A673 (cell line): ENCODE results near the gene SATB2. TPM values are rescaled to one million over a fixed set of nuclear protein-coding genes. Genes with fewer than 3 reads are reported as not detected.

Source experiments
- BruUV-seq: library from RNA; stranded (reverse); fragments of 400-500 nt; replicated peaks from 2 replicates; lab custom pipeline; 2021; lab: Mats Ljungman, UMichigan
- CTCF ChIA-PET: fragments of 300-600 bp; sonication (Branson Sonifier 250); formaldehyde crosslinking; loops from one replicate; lab custom pipeline; 2022; ENCODE audit warnings: antibody characterized with exemption; lab: Charles Lee
- POLR2A ChIA-PET: fragments of 300-600 bp; sonication (Branson Sonifier 250); formaldehyde crosslinking; loops from one replicate; lab custom pipeline; 2022; ENCODE audit warnings: antibody characterized with exemption; ENCODE audit not compliant: low non-redundant PET; lab: Charles Lee
- DNase-seq: peaks from one replicate; pipeline ENCODE4 v3.0.0-alpha.2; 2015; ENCODE audit warnings: low spot score
- H3K27ac ChIP-seq: fragments of 200-600 bp; sonication (generic); 2 replicates; pipeline ENCODE4 v1.5.1; 2016; ENCODE audit warnings: mixed run types, low read depth, mild to moderate bottlenecking, mixed read lengths, antibody characterized with exemption, low read length; ENCODE audit not compliant: poor library complexity, severe bottlenecking
- H3K27me3 ChIP-seq: fragments of 200-600 bp; sonication (generic); replicated peaks from 2 replicates; pipeline ENCODE4 v1.6.1; 2017; ENCODE audit warnings: mixed run types, low read depth, mild to moderate bottlenecking, mixed read lengths, antibody characterized with exemption, low read length; ENCODE audit not compliant: insufficient read depth, poor library complexity
- H3K36me3 ChIP-seq: fragments of 200-600 bp; sonication (generic); 2 replicates; pipeline ENCODE4 v1.6.1; 2016; ENCODE audit warnings: mixed run types, mild to moderate bottlenecking, mixed read lengths, antibody characterized with exemption, low read length; ENCODE audit not compliant: insufficient read depth, poor library complexity, severe bottlenecking
- H3K4me1 ChIP-seq: fragments of 200-600 bp; sonication (generic); 2 replicates; pipeline ENCODE4 v1.6.1; 2017; ENCODE audit warnings: mixed run types, mild to moderate bottlenecking, mixed read lengths, antibody characterized with exemption, low read length; ENCODE audit not compliant: insufficient read depth, poor library complexity, severe bottlenecking
- H3K4me3 ChIP-seq: fragments of 200-600 bp; sonication (generic); 2 replicates; pipeline ENCODE4 v1.5.1; 2016; ENCODE audit warnings: low read depth, mixed run types, mild to moderate bottlenecking, mixed read lengths, low read length; ENCODE audit not compliant: poor library complexity, severe bottlenecking
- H3K9me3 ChIP-seq: fragments of 200-600 bp; sonication (generic); 2 replicates; pipeline ENCODE4 v1.6.1; 2016; ENCODE audit warnings: mixed run types, low read depth, mild to moderate bottlenecking, mixed read lengths, antibody characterized with exemption, low read length; ENCODE audit not compliant: poor library complexity, severe bottlenecking
- CTCF ChIP-seq: fragments of 300-800, 200-600 bp; sonication (generic); conservative IDR thresholded peaks from 2 replicates; pipeline ENCODE4 v1.5.1; 2017; ENCODE audit warnings: low read depth, mild to moderate bottlenecking, antibody characterized with exemption, low read length, moderate library complexity, mixed read lengths
- EZH2 ChIP-seq: fragments of 200-600 bp; sonication (generic); IDR thresholded peaks from 2 replicates; pipeline ENCODE4 v1.6.1; 2017; ENCODE audit warnings: borderline replicate concordance, low read depth, mild to moderate bottlenecking, mixed read lengths, antibody characterized with exemption, low read length; ENCODE audit not compliant: poor library complexity, severe bottlenecking
- intact Hi-C: fragments of 100-400 bp; cut with micrococcal nuclease; formaldehyde crosslinking; loops from one replicate; pipeline ENCODE4 v1.10.0; 2022; ENCODE audit not compliant: unreplicated experiment
- total RNA-seq: library from RNA; stranded (reverse); gene quantifications from 2 replicates; pipeline ENCODE4 v1.2.3, GENCODE V29; 2021

Gene SATB2
- total RNA-seq, 1 experiment from 2014 or later = 23.2 TPM

GRCh38 chr2:199452991-199453379, 4.8 kb downstream of the SATB2 start:
- BruUV-seq = no TSS peak
- TF ChIP-seq CTCF = no peak
- no peak for TF ChIP-seq EZH2
- H3K4me1 ChIP-seq = peaks cover 32% of the 10 kb centered on the region
- POLR2A ChIA-PET = no interaction called here
- H3K27me3 ChIP-seq = no peaks in the 10 kb centered on the region
- H3K4me3 ChIP-seq = peak overlapping the region; percentile 15
- H3K36me3 ChIP-seq = no peaks in the 10 kb centered on the region
- no peak overlapping the region for H3K27ac ChIP-seq
- no peaks in the 10 kb centered on the region for H3K9me3 ChIP-seq
- DNase-seq = no peak
- CTCF ChIA-PET = no interaction called here
- intact Hi-C loops = no loop called here

GRCh38 chr2:199452260-199452990, 5.3 kb downstream of the SATB2 start:
- no peak for TF ChIP-seq CTCF
- TF ChIP-seq EZH2 = no peak
- Histone ChIP-seq H3K36me3 (no peaks in the 10 kb centered on the region), H3K4me1 (peaks cover 32% of the 10 kb centered on the region), H3K27me3 (no peaks in the 10 kb centered on the region), H3K4me3 (peak overlapping the region; percentile 15), H3K9me3 (no peaks in the 10 kb centered on the region), H3K27ac (no peak overlapping the region)
- CTCF ChIA-PET = interaction anchor here (0.6 kb wide), 1 partner anchor 21 kb away, joined by 3 read pairs; no protein-coding TSS in a partner anchor
- no TSS peak for BruUV-seq
- POLR2A ChIA-PET = no interaction called here
- peak; percentile 71 for DNase-seq
- intact Hi-C loops = no loop called here

GRCh38 chr2:199449956-199450355, 7.8 kb downstream of the SATB2 start:
- ChIA-PET CTCF (no interaction called here), POLR2A (no interaction called here)
- Histone ChIP-seq H3K4me3 (no peak overlapping the region), H3K4me1 (peaks cover 23% of the 10 kb centered on the region), H3K27me3 (no peaks in the 10 kb centered on the region), H3K9me3 (no peaks in the 10 kb centered on the region), H3K27ac (no peak overlapping the region), H3K36me3 (no peaks in the 10 kb centered on the region)
- no peak for TF ChIP-seq EZH2
- no peak for TF ChIP-seq CTCF
- BruUV-seq = no TSS peak
- DNase-seq = no peak
- intact Hi-C loops = loop anchor here (10.0 kb wide), 1 partner anchor 1185 kb away; no protein-coding TSS in a partner anchor
